NB4 (cell line): ENCODE data around the gene PAX1.

Experiments
- DNase-seq: peaks from one replicate; pipeline ENCODE4 v3.0.0; 2010; ENCODE audit warnings: low read depth
- H3K4me3 ChIP-seq: one replicate; pipeline ENCODE4 v1.5.1; 2011; ENCODE audit warnings: mild to moderate bottlenecking, low read depth, low read length, moderate library complexity
- CTCF ChIP-seq: IDR thresholded peaks from one replicate; pipeline ENCODE4 v1.5.1; 2012; ENCODE audit warnings: low read depth, low read length
- MAX ChIP-seq: IDR thresholded peaks from 2 replicates; pipeline ENCODE4 v1.6.1; 2011; ENCODE audit warnings: low read depth, low read length
- MYC ChIP-seq: IDR thresholded peaks from 2 replicates; pipeline ENCODE4 v1.6.1; 2011; ENCODE audit warnings: low read depth, low read length
- POLR2A ChIP-seq: IDR thresholded peaks from 2 replicates; pipeline ENCODE4 v1.6.1; 2011; ENCODE audit warnings: mild to moderate bottlenecking; ENCODE audit not compliant: insufficient read length; ENCODE audit errors: extremely low read depth

PAX1 gene

GRCh38 chr20:21670126-21670525, 35.3 kb upstream of the PAX1 start:
- TF ChIP-seq MYC (no peak), MAX (no peak), CTCF (no peak), POLR2A (no peak)
- no peak for DNase-seq
- no peak overlapping the region for H3K4me3 ChIP-seq

- no peak for DNase-seq
- no peak overlapping the region for H3K4me3 ChIP-seq
- TF ChIP-seq POLR2A (no peak), MAX (no peak), MYC (no peak), CTCF (no peak)
These were observed 34.5 kb upstream of the PAX1 start for GRCh38 chr20:21670981-21671380.

DNA sequence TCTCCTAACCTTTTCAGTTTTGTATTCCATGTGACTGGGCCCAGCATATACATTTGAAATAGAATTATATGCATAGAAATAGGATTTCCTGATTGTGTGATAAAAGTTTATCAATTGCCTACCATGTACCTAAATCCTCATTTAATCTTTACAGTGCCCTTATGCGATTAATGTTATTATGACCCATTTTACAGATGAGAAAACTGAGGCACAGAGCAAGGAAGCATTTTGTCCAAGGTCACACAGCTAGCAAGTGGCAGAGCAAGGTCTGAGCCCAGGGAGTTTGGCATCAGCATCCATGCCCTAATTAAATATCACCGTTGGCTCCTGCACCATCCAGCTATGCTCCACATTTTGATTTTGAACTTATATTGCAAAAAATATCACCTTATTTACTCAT, 28.2 kb upstream of the PAX1 start:
- TF ChIP-seq MYC = no peak
- TF ChIP-seq MAX = no peak
- TF ChIP-seq POLR2A = no peak
- TF ChIP-seq CTCF = no peak
- no peak overlapping the region for H3K4me3 ChIP-seq
- no peak for DNase-seq

- no peak for TF ChIP-seq MYC
- no peak for TF ChIP-seq MAX
- TF ChIP-seq POLR2A = no peak
- DNase-seq = no peak
- no peak overlapping the region for H3K4me3 ChIP-seq
These were observed 27.7 kb upstream of the PAX1 start for GRCh38 chr20:21677781-21678180.

GRCh38 chr20:21681234-21681921, 24.1 kb upstream of the PAX1 start:
- DNase-seq = no peak
- TF ChIP-seq MYC (no peak), MAX (no peak), POLR2A (no peak), CTCF (no peak)
- H3K4me3 ChIP-seq = no peak overlapping the region

DNA sequence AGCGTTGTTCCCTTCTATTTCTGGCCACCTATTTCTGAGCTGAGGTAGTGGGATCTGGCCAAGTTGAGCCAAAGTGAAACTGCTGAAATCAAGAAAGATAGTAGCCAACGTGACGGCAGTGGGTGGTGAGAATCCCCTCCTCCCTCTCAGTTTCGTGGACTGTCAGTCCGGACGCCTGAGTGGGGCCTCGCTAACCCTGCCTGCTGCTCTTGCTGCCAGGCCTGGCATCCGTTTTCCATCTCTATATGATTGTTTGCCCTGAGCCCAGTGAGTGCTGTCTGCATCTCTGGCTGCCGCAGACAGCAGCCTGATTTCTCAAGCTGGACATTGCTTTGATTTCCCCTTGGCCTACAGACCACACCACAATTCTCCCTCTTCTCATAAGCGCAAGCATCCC, 23.5 kb upstream of the PAX1 start:
- TF ChIP-seq POLR2A (no peak), MYC (no peak), MAX (no peak), CTCF (no peak)
- H3K4me3 ChIP-seq = no peak overlapping the region
- DNase-seq = no peak
